Measurements from ENCODE around the gene KLK5.

DNA sequence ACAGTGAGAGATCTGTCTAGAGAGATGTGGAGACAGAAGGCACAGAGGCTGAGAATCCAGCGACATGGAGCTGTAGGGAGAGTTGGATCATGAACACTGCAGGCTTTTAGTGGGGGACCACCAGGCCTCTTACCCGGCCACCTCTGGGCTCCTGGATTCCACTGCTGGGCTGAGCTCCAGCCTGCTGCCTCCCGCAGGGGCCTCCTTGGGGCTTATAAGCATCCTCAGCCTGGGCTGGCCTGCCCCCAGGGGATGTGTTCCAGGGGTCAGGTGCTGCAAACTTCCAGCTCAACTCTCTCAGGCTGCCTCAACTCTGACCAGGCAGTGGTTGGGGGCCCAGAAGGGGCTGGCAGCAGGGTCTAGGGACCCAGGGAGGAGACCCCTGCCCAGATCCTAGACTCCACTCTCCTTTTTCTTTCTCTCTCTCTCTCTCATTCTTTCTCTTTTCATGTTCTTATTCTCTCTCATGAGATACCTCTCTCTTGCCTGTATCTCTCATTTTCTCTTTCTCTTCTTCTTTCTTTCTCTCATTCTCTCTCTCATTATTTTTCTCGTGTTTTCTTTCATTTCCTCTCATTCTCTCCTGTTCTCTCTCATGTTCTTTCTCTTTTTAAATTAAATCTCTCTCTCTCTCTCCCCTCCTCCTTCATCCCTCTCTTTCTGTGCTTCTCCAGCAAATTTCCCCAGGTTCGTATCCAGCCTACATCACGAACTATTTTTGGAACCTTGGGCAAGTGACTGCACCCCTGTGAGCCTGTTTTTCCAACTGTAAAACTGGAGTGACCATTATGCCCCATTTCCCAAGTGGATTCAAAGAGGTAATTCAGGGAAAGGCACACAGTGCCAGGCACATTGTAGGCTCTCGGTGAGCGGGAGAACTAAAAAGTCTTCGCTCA, 41.4 kb downstream of the KLK5 start, which contains the start of gene KLK4:
- TF ChIP-seq, protein P1, sequence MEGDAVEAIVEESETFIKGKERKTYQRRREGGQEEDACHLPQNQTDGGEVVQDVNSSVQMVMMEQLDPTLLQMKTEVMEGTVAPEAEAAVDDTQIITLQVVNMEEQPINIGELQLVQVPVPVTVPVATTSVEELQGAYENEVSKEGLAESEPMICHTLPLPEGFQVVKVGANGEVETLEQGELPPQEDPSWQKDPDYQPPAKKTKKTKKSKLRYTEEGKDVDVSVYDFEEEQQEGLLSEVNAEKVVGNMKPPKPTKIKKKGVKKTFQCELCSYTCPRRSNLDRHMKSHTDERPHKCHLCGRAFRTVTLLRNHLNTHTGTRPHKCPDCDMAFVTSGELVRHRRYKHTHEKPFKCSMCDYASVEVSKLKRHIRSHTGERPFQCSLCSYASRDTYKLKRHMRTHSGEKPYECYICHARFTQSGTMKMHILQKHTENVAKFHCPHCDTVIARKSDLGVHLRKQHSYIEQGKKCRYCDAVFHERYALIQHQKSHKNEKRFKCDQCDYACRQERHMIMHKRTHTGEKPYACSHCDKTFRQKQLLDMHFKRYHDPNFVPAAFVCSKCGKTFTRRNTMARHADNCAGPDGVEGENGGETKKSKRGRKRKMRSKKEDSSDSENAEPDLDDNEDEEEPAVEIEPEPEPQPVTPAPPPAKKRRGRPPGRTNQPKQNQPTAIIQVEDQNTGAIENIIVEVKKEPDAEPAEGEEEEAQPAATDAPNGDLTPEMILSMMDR (IDR thresholded peaks at IDR 0.05) = no peak
- TF ChIP-seq POLR2A (IDR thresholded peaks at IDR 0.05) = no peak
- no peak for TF ChIP-seq POLR2AphosphoS5 (IDR thresholded peaks at IDR 0.05)
- no peak for TF ChIP-seq EP300 (IDR thresholded peaks at IDR 0.05)

Data from gastroesophageal sphincter (tissue), 3 donors.